Heart right ventricle (tissue), 16 donors: ENCODE measurements around the gene ZNF853. TPM values are rescaled to one million over a fixed set of nuclear protein-coding genes. Genes with fewer than 3 reads are reported as not detected.

Experiments
- ATAC-seq, 8 donors: fragments of 200-7000 bp; cut with Tn5 transposase; one replicate each; pipeline ENCODE4 v1.9.1; 2020; ENCODE audit warnings: mild to moderate bottlenecking in 8 of 8, moderate library complexity in 8 of 8, moderate number of reproducible peaks in 1 of 8
- DNase-seq, 2 donors: peaks; one replicate each; pipeline ENCODE4 v3.0.0-alpha.2; 2020
- H3K27ac ChIP-seq, 10 donors: fragments of 200-600 bp; sonication (generic) in 2 of 10; one replicate each; pipeline versions ENCODE4 v1.5.0 to v1.8.0; 2020 to 2022; ENCODE audit warnings: mild to moderate bottlenecking in 3 of 10
- H3K27me3 ChIP-seq, 7 donors: fragments of 200-600 bp; one replicate each; pipeline ENCODE4 v1.8.0; 2021 to 2022; ENCODE audit warnings: mild to moderate bottlenecking in 2 of 7
- H3K36me3 ChIP-seq, 9 donors: fragments of 200-600 bp; sonication (generic) in 1 of 9; one replicate each; pipeline versions ENCODE4 v1.5.0 to v1.8.0; 2020 to 2022; ENCODE audit warnings: mild to moderate bottlenecking in 2 of 9
- H3K4me1 ChIP-seq, 9 donors: fragments of 200-600 bp; sonication (generic) in 1 of 9; one replicate each; pipeline versions ENCODE4 v1.5.0 to v1.8.0; 2020 to 2022; ENCODE audit warnings: mild to moderate bottlenecking in 4 of 9
- H3K4me3 ChIP-seq, 10 donors: fragments of 200-600 bp; sonication (generic) in 2 of 10; one replicate each; pipeline versions ENCODE4 v1.5.0 to v1.8.0; 2020 to 2022; ENCODE audit warnings: mild to moderate bottlenecking in 7 of 10, moderate library complexity in 2 of 10
- H3K9me3 ChIP-seq, 11 donors: fragments of 200-600 bp in 10 of 11; sonication (generic) in 2 of 11; one replicate each; pipeline versions ENCODE4 v1.5.0 to v1.8.0; 2013 to 2022; ENCODE audit warnings: mild to moderate bottlenecking in 2 of 11, control low read depth in 1 of 11, moderate library complexity in 1 of 11
- CTCF ChIP-seq, 9 donors: fragments of 200-600 bp; sonication (generic) in 2 of 9; IDR thresholded peaks; one replicate each; pipeline versions ENCODE4 v1.5.0 to v1.8.0; 2021 to 2022; ENCODE audit warnings: antibody characterized with exemption in 9 of 9, mild to moderate bottlenecking in 5 of 9, moderate library complexity in 1 of 9
- WGBS, 2 donors: extraction: QIAGEN DNeasy Blood & Tissue Kit; methylation state at CpG; one replicate each; pipeline ENCODE4 v1.1.7; 2013; ENCODE audit warnings: inconsistent platforms in 1 of 2; 5-methylcytosine and 5-hydroxymethylcytosine counted together
- intact Hi-C, 10 donors: fragments of 100-400 bp; cut with DNase I; formaldehyde crosslinking; loops; one replicate each; pipeline versions ENCODE4 v1.11.1 to v1.14.2; 2022
- polyA plus RNA-seq, 2 donors: library from polyadenylated mRNA; stranded (reverse); fragments of 200-250 nt; gene quantifications; one replicate each; pipeline ENCODE4 v1.2.3, GENCODE V29; 2013
- total RNA-seq, 10 donors: library from RNA; stranded (reverse); fragmentation: NEBNext Ultra II Directional in 3 of 10; extraction: Animal tissue kit (Norgen Biotek cat#: 25700) in 3 of 10; gene quantifications; one replicate each; pipeline versions ENCODE4 v1.2.1 to v1.2.4, GENCODE V29; 2021 to 2023
- donor health status: Arrhythmogenic right ventricular cardiomyopathy.
- donor health status: ischemic (EF 13 %, LVEDD 7.1; RV severe dilation, severe dysfunction).
- donor health status: healthy with polysubstance abuse.
- donor health status: DM: no; HTN: yes; CAD: no.
- donor health status: DM: no; HTN: no; CAD: no.
- donor health status: ischemic (EF 25% LVEDD 6.9; RV normal size, moderate dysfunction).
- donor health status: ischemic (EF 25% LVEDD 5.7; RV mildly dilated, moderate dysfunction).
- donor health status: healthy.
- donor health status: DM: yes; HTN: yes; CAD: no.
- donor health status: Ischemic cardiomyopathy.
- donor health status: ischemic (EF 35%, LVEDD 5.7; RV mildly dilated, moderate dysfunction).
- donor health status: nonischemic (EF 11% LVEDD 7.7; RV severe dilation, severe dysfunction).
- donor health status: DM: yes; HTN: yes; CAD: no.
- donor health status: PGD.
- donor health status: ischemic (EF 29% LVEDD 5.4; RV normal size, mild dysfunction).
- donor health status: nonischemic (EF 23%, LVEDD 6.1; RV moderate dilation, normal function).

ZNF853 gene
- total and polyA plus RNA-seq, 12 donors = 1.2 to 16.3 (median 13.2) TPM

- Histone ChIP-seq H3K36me3 (peaks cover 0 to 30% (median 0%) of the 10 kb centered on the region in 9 donors), H3K4me3 (peak within 1 kb of the TSS; percentile 72 to 100 (median 92)), H3K9me3 (no peaks in the 10 kb centered on the region), H3K27me3 (no peaks in the 10 kb centered on the region), H3K27ac (peak within 1 kb of the TSS; percentile 67 to 97 (median 90)), H3K4me1 (peaks cover 4 to 36% (median 21%) of the 10 kb centered on the region in 9 donors)
- 2 to 4% methylated on average over 41 to 104 of the region's 104 CpGs for WGBS, 2 donors
- TF ChIP-seq CTCF (IDR thresholded peaks at IDR 0.05) = no peak
- ATAC-seq (peak; percentile 69 to 87 (median 82)), DNase-seq (peak; percentile 38 to 75)
- intact Hi-C loops = loop anchor here in 1 of 10 donors (5.0 kb wide), 1 partner anchor 70 kb away; the partner anchor contains the start of gene ZNF12
Measured at GRCh38 chr7:6636741-6637543, 21.5 kb downstream of the ZNF853 start, which contains the start of gene ZNF316. TSS of gene ZNF316 (plus strand) at chr7:6637318. CDS start at chr7:6642410, 5,092 bp downstream.

- intact Hi-C loops = loop anchor here in 1 of 10 donors (5.0 kb wide), 1 partner anchor 70 kb away; the partner anchor contains the start of gene ZNF12
- no peak for DNase-seq
- peak in 6 of 8 donors; percentile 20 to 51 (median 38) for ATAC-seq
- peak overlapping the region; percentile 64 to 98 (median 80) for H3K4me3 ChIP-seq
- H3K27me3 ChIP-seq = no peaks in the 10 kb centered on the region
- peak overlapping the region in 9 of 10 donors; percentile 52 to 83 (median 75) for H3K27ac ChIP-seq
- peak in 8 of 9 donors; percentile 7 to 51 (median 28) for TF ChIP-seq CTCF (IDR thresholded peaks at IDR 0.05)
- WGBS, 2 donors = 1% methylated on average over 60 of the region's 60 CpGs
- H3K9me3 ChIP-seq = no peaks in the 10 kb centered on the region
- peaks cover 4 to 36% (median 21%) of the 10 kb centered on the region in 9 donors for H3K4me1 ChIP-seq
- peaks cover 0 to 38% (median 0%) of the 10 kb centered on the region in 9 donors for H3K36me3 ChIP-seq
Measured at GRCh38 chr7:6637544-6638229, 22.3 kb downstream of the ZNF853 start.

GRCh38 chr7:6639032-6639431, 23.6 kb downstream of the ZNF853 start:
- WGBS, 2 donors = 67 to 78% methylated on average over 4 of the region's 4 CpGs
- H3K36me3 ChIP-seq = peaks cover 0 to 51% (median 6%) of the 10 kb centered on the region in 9 donors
- TF ChIP-seq CTCF (IDR thresholded peaks at IDR 0.05) = no peak
- no peak overlapping the region for H3K4me3 ChIP-seq
- H3K27me3 ChIP-seq = no peaks in the 10 kb centered on the region
- no peak overlapping the region for H3K27ac ChIP-seq
- H3K9me3 ChIP-seq = no peaks in the 10 kb centered on the region
- no peak for DNase-seq
- intact Hi-C loops = loop anchor here in 1 of 10 donors (5.0 kb wide), 1 partner anchor 68 kb away; the partner anchor contains the start of gene ZNF12
- no peak for ATAC-seq
- H3K4me1 ChIP-seq = peaks cover 4 to 36% (median 21%) of the 10 kb centered on the region in 9 donors

GRCh38 chr7:6639627-6640026, 24.2 kb downstream of the ZNF853 start:
- Histone ChIP-seq H3K27ac (no peak overlapping the region), H3K4me1 (peaks cover 4 to 36% (median 21%) of the 10 kb centered on the region in 9 donors), H3K27me3 (no peaks in the 10 kb centered on the region), H3K36me3 (peaks cover 0 to 57% (median 8%) of the 10 kb centered on the region in 9 donors), H3K9me3 (no peaks in the 10 kb centered on the region), H3K4me3 (no peak overlapping the region)
- DNase-seq = no peak
- no peak for ATAC-seq
- WGBS, 2 donors = 95 to 96% methylated on average over 11 of the region's 11 CpGs
- TF ChIP-seq CTCF (IDR thresholded peaks at IDR 0.05) = no peak
- intact Hi-C loops = loop anchor here in 1 of 10 donors (5.0 kb wide), 1 partner anchor 68 kb away; the partner anchor contains the start of gene ZNF12
